Measurements from ENCODE around the gene HLA-DPB1.

The HLA-DPB1 gene

DNA sequence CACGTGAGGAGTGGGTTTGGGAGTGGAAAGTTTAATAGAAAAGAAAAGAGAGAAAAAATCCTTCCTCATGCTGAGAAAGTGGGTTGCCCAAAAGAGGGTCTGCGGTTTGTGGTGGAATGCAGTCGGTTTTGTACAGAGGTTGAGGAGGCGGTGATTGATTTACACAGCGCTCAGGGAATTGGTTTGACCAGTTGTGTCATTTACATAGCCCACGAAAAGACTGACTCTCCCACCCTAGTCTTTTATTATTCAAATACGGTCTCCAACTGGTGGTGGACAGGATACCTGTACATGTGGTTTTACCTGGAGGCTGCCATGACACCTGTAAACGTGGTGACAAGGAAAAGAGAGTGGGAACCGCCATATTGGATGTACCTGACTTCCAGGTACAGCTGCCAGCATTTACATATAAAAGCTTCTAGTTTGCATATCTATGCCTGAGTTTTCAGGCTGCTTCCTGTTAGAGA lies 42.1 kb downstream of the HLA-DPB1 start:
- Histone ChIP-seq H3K36me3 (ENCODE audit: insufficient read depth, low read length) (no peaks in the 10 kb centered on the region), H3K4me2 (ENCODE audit: low read length) (no peak overlapping the region), H3K4me3 (ENCODE audit: low read depth, low read length, poor library complexity, severe bottlenecking) (no peak overlapping the region), H3K4me1 (ENCODE audit: insufficient read depth, low read length, severe bottlenecking) (no peaks in the 10 kb centered on the region), H2AFZ (ENCODE audit: low read length) (no peak overlapping the region), H3K9me2 (ENCODE audit: low read depth, low read length) (no peaks in the 10 kb centered on the region), H3K27ac (ENCODE audit: low read depth, low read length, poor library complexity, severe bottlenecking) (no peak overlapping the region), H3K79me2 (ENCODE audit: insufficient read depth, low read length) (no peaks in the 10 kb centered on the region), H3K9ac (ENCODE audit: low read length) (no peak overlapping the region), H4K20me1 (ENCODE audit: insufficient read depth, low read length) (no peaks in the 10 kb centered on the region), H3K27me3 (ENCODE audit: insufficient read depth, low read length) (peaks cover 1% of the 10 kb centered on the region; the same call in 1 of the 2 replicates), H3F3A (ENCODE audit: insufficient read depth, low read length) (no peaks in the 10 kb centered on the region), H3K9me3 (ENCODE audit: low read length) (0 out of 2 replicates have a peak, but pooled peaks cover under 1% of the 10 kb centered on the region)
- no peak for TF ChIP-seq EZH2 (IDR thresholded peaks at IDR 0.05; ENCODE audit: borderline replicate concordance, low read length)
- TF ChIP-seq, protein P1, sequence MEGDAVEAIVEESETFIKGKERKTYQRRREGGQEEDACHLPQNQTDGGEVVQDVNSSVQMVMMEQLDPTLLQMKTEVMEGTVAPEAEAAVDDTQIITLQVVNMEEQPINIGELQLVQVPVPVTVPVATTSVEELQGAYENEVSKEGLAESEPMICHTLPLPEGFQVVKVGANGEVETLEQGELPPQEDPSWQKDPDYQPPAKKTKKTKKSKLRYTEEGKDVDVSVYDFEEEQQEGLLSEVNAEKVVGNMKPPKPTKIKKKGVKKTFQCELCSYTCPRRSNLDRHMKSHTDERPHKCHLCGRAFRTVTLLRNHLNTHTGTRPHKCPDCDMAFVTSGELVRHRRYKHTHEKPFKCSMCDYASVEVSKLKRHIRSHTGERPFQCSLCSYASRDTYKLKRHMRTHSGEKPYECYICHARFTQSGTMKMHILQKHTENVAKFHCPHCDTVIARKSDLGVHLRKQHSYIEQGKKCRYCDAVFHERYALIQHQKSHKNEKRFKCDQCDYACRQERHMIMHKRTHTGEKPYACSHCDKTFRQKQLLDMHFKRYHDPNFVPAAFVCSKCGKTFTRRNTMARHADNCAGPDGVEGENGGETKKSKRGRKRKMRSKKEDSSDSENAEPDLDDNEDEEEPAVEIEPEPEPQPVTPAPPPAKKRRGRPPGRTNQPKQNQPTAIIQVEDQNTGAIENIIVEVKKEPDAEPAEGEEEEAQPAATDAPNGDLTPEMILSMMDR (IDR thresholded peaks at IDR 0.05; ENCODE audit: low read length) = no peak

DNA sequence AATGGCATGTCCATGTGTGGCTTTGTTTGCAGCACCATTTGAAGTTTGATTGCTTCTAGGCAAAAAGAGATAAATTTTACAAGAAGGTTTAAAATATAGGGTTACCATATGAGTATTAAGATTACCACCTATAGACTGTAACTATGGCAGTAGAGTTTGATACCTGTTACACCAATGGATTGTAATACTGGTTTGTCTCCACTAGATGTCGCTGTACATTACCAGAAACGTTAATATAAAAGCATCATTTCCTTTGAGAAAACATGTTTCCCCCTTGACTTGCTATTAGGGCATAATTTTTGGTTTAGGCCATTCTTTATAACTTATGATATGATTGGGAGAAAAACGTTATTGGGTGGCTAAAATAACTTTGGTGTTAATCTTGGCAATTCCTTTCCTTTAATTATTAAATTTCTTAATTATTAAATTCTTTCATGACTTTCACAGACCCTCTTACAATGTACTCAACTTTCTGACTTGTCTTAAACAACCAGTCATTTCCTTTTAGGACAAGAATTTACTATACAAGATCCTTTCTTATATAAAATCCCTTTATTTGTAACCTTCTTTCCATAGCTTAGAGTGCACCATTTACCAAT lies 42.8 kb downstream of the HLA-DPB1 start:
- no peaks in the 10 kb centered on the region for H4K20me1 ChIP-seq (ENCODE audit: insufficient read depth, low read length)
- no peaks in the 10 kb centered on the region for H3F3A ChIP-seq (ENCODE audit: insufficient read depth, low read length)
- peaks cover 8% of the 10 kb centered on the region for H3K9me3 ChIP-seq (ENCODE audit: low read length)
- no peaks in the 10 kb centered on the region for H3K79me2 ChIP-seq (ENCODE audit: insufficient read depth, low read length)
- H3K36me3 ChIP-seq (ENCODE audit: insufficient read depth, low read length) = no peaks in the 10 kb centered on the region
- H3K9me2 ChIP-seq (ENCODE audit: low read depth, low read length) = no peaks in the 10 kb centered on the region
- no peak overlapping the region for H3K27ac ChIP-seq (ENCODE audit: low read depth, low read length, poor library complexity, severe bottlenecking)
- TF ChIP-seq, protein P1 (IDR thresholded peaks at IDR 0.05; ENCODE audit: low read length) = peak; percentile 66
- TF ChIP-seq EZH2 (IDR thresholded peaks at IDR 0.05; ENCODE audit: borderline replicate concordance, low read length) = no peak
- no peak overlapping the region for H3K4me3 ChIP-seq (ENCODE audit: low read depth, low read length, poor library complexity, severe bottlenecking)
- H3K9ac ChIP-seq (ENCODE audit: low read length) = no peak overlapping the region
- no peaks in the 10 kb centered on the region for H3K4me1 ChIP-seq (ENCODE audit: insufficient read depth, low read length, severe bottlenecking)
- H3K27me3 ChIP-seq (ENCODE audit: insufficient read depth, low read length) = peaks cover 7% of the 10 kb centered on the region; the same call in 1 of the 2 replicates
- H3K4me2 ChIP-seq (ENCODE audit: low read length) = no peak overlapping the region
- H2AFZ ChIP-seq (ENCODE audit: low read length) = no peak overlapping the region

DNA sequence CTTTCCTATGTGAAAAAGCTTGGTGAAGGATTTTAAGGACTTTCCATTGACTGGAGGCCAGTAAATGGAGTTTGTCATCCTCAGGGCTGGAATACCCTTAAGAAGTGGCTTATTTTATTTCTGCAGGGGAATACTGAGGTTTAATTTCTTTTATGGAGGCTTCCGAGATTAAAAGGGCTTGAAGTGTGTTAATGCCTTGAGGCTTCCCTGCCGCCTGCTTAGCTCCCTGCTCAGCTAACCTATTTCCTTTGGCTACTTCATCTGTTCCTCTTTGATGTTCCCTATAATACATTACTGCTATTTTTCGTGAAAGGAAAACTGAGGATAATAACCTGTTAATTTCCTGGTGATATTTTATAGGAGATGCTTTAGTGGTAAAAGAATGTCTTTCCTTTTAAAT lies 44.2 kb downstream of the HLA-DPB1 start:
- Histone ChIP-seq H3K27me3 (ENCODE audit: insufficient read depth, low read length) (peaks cover 7% of the 10 kb centered on the region; the same call in 1 of the 2 replicates), H3K4me3 (ENCODE audit: low read depth, low read length, poor library complexity, severe bottlenecking) (no peak overlapping the region)

More for the DNA sequence above, 44.2 kb downstream of the HLA-DPB1 start:
- no peak for TF ChIP-seq EZH2 (IDR thresholded peaks at IDR 0.05; ENCODE audit: borderline replicate concordance, low read length)
- TF ChIP-seq, protein P1 (IDR thresholded peaks at IDR 0.05; ENCODE audit: low read length) = no peak
- H2AFZ ChIP-seq (ENCODE audit: low read length) = no peak overlapping the region
- no peaks in the 10 kb centered on the region for H3F3A ChIP-seq (ENCODE audit: insufficient read depth, low read length)
- H3K4me1 ChIP-seq (ENCODE audit: insufficient read depth, low read length, severe bottlenecking) = no peaks in the 10 kb centered on the region
- H4K20me1 ChIP-seq (ENCODE audit: insufficient read depth, low read length) = no peaks in the 10 kb centered on the region
- peaks cover 14% of the 10 kb centered on the region for H3K9me3 ChIP-seq (ENCODE audit: low read length)
- no peaks in the 10 kb centered on the region for H3K36me3 ChIP-seq (ENCODE audit: insufficient read depth, low read length)
- no peak overlapping the region for H3K27ac ChIP-seq (ENCODE audit: low read depth, low read length, poor library complexity, severe bottlenecking)
- H3K9ac ChIP-seq (ENCODE audit: low read length) = no peak overlapping the region
- no peaks in the 10 kb centered on the region for H3K9me2 ChIP-seq (ENCODE audit: low read depth, low read length)
- H3K79me2 ChIP-seq (ENCODE audit: insufficient read depth, low read length) = no peaks in the 10 kb centered on the region
- no peak overlapping the region for H3K4me2 ChIP-seq (ENCODE audit: low read length)

Data from OCI-LY1 (cell line).